H1 (cell line): ENCODE measurements around the gene LHX5.

Experiments used
- ASH2L ChIP-seq: fragments of 200-600, 300-600 bp; sonication (generic); IDR thresholded peaks from one replicate; pipeline ENCODE4 v1.7.1; 2017; ENCODE audit warnings: low read length
- POLR2A ChIP-seq, 2 experiments: IDR thresholded peaks; 1 replicate in 1 of 2; 2 replicates in 1 of 2; pipeline ENCODE4 v1.6.1; 2011; ENCODE audit warnings: low read depth in 2 of 2, low read length in 2 of 2, mild to moderate bottlenecking in 2 of 2; ENCODE audit errors: control extremely low read depth in 1 of 2
- POLR2AphosphoS5 ChIP-seq: IDR thresholded peaks from 2 replicates; pipeline ENCODE4 v1.6.1; 2011; ENCODE audit warnings: low read depth, low read length
- SP1 ChIP-seq: IDR thresholded peaks from 2 replicates; pipeline ENCODE4 v1.6.1; 2011; ENCODE audit warnings: low read depth, low read length
- TF ChIP-seq, protein P1 (sequence below): IDR thresholded peaks from 2 replicates; pipeline ENCODE4 v1.6.1; 2012; ENCODE audit warnings: inconsistent platforms
- TF ChIP-seq, protein P2 (sequence below): IDR thresholded peaks from 2 replicates; pipeline ENCODE4 v1.6.1; 2011; ENCODE audit warnings: low read length, improper control_type of control experiment
- TF ChIP-seq, protein P3 (sequence below), 3 experiments: IDR thresholded peaks; 1 replicate in 2 of 3; 2 replicates in 1 of 3; pipeline versions ENCODE4 v1.5.1 to v1.6.1; 2011; ENCODE audit warnings: low read length in 3 of 3, mild to moderate bottlenecking in 3 of 3, inconsistent platforms in 2 of 3, low read depth in 1 of 3, moderate library complexity in 1 of 3; ENCODE audit not compliant: insufficient read depth in 1 of 3; ENCODE audit errors: control extremely low read depth in 1 of 3

DNA sequence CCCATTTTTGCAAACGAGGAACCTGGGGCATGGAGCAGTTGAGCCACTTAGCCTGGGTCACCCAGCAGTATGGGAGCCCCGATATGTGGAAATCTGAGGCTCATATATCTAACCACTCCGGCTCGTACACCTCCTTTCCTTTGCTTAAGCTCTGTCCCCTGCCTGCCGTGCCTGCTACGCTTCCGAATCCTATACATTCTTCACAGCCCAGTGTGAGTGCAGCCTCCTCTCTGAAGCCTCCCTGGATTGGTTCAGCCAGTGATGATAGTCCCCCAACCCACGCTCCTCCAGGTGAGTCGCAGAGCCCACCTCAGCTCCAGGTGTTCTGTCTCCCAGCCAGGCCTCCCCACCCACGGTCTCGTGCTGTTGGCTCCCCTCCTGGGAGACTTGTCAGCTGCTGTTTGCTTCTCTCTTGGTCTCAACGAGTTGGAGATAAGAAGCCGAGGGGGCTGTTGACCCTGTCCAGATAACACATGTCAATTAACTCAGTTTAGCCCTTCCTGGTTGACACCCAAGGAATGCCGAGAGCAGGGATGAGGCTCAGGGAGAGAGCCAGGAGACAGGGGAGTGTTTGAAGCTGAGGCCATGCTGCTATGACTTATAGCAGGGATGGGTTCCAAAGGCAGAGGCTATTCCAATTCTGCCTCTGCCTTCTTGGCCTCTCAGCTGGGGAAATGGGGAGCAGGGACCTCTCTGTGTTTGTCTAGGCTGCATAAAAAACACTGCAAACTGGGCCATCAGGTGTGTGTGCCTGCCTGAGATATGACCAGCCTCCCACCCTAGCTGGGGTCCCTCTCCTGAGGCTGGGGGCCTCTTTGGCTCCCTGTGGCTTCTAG, 30.5 kb downstream of the LHX5 start:
- TF ChIP-seq POLR2AphosphoS5 = no peak
- TF ChIP-seq, protein P1, sequence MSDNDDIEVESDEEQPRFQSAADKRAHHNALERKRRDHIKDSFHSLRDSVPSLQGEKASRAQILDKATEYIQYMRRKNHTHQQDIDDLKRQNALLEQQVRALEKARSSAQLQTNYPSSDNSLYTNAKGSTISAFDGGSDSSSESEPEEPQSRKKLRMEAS = no peak
- no peak for TF ChIP-seq SP1
- TF ChIP-seq, protein P2, sequence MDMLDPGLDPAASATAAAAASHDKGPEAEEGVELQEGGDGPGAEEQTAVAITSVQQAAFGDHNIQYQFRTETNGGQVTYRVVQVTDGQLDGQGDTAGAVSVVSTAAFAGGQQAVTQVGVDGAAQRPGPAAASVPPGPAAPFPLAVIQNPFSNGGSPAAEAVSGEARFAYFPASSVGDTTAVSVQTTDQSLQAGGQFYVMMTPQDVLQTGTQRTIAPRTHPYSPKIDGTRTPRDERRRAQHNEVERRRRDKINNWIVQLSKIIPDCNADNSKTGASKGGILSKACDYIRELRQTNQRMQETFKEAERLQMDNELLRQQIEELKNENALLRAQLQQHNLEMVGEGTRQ = no peak
- TF ChIP-seq POLR2A (IDR thresholded peaks at IDR 0.05; ENCODE audit: control extremely low read depth in 1 of 2, low read depth in 2 of 2, low read length in 2 of 2) = no peak
- TF ChIP-seq, protein P3, sequence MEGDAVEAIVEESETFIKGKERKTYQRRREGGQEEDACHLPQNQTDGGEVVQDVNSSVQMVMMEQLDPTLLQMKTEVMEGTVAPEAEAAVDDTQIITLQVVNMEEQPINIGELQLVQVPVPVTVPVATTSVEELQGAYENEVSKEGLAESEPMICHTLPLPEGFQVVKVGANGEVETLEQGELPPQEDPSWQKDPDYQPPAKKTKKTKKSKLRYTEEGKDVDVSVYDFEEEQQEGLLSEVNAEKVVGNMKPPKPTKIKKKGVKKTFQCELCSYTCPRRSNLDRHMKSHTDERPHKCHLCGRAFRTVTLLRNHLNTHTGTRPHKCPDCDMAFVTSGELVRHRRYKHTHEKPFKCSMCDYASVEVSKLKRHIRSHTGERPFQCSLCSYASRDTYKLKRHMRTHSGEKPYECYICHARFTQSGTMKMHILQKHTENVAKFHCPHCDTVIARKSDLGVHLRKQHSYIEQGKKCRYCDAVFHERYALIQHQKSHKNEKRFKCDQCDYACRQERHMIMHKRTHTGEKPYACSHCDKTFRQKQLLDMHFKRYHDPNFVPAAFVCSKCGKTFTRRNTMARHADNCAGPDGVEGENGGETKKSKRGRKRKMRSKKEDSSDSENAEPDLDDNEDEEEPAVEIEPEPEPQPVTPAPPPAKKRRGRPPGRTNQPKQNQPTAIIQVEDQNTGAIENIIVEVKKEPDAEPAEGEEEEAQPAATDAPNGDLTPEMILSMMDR (IDR thresholded peaks at IDR 0.05; ENCODE audit: control extremely low read depth in 1 of 3, insufficient read depth in 1 of 3, low read depth in 1 of 3, low read length in 3 of 3) = no peak
- no peak for TF ChIP-seq ASH2L
